ENCODE results near the gene ATAD3A.
"Not testable (repeated sequence)": the region's sequence is repeated elsewhere in the genome, so short reads cannot be mapped to it uniquely, and the experiment has no call there.

The ATAD3A gene

DNA sequence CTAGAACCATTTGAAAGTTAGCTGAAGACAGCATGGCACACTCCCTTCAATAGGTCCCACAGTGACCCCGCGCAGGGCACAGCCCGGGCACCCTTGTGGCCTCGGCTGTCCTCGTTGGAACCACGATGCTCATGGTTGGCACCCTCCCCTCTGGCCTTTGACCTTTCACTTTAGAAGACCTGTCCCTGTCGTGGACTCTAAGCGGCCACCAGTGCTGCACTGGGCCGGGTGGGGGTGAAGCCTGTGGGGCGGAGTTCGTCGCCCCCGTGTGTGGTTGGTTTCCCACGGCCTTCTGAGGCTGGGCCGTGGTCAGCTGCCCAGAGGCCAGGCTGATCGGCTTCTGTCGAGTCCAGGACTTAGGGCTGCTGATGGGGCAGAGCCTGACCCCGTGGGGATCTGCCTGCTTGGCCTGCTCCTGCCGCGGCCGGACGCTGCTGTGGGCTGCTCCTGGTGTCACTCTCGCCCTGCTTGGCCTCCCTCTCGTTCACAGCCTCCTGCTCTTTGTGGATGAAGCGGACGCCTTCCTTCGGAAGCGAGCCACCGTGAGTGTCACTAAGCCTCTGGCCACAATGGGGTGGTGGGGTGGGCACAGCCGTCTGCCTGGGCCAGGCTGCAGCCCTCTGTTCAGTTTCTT lies 12.9 kb downstream of the ATAD3A start:
- not testable (repeated sequence) for DNase-seq

DNA sequence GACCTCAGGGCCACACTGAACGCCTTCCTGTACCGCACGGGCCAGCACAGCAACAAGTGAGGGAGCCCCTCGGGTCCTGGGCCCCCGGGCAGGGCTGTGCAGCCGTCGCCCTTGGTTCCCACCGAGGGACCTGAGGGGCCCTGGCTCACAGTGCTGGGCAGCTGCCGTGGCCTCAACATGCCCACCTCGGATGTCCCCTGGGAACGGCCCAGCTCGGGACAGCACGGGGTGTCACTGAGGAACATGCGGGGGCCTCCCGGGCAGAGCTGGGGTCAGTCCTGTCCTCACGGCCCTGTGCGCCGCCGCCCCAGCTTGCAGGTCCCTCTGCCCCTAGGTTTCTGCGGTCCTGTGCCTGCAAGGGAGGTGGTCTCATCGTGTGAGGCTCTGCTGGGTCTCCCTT lies 14.5 kb downstream of the ATAD3A start:
- DNase-seq = not testable (repeated sequence)

DNA sequence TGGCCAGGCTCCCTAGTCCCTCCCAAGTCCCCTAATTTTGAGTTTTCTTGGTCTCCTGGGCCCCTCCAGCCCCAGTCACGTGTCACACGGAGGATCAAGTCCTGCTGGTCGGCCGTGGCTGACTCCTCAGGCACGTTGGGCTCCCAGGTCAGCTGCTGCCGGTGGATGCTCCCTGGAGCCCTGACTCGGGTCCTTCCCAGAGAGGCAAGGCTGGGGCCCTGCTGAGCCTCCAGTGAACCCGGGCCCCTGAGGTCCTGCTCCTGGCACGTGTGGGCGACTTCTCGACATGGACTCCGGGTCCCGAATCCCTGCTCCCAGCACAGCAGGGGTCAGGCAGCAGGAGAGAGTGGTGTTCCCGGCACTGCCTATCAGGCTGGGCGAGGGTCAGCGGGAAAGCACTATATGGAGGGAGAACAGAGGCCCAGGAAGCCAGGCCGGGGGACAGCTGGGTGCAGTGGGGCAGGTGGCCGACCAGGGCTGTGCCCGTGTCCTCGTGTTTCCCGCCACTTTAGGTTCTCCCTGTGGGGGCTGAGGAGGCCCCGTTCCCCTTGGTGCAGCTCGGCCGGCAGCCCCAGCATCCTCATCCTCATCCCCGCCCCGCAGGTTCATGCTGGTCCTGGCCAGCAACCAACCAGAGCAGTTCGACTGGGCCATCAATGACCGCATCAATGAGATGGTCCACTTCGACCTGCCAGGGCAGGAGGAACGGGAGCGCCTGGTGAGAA lies 15.3 kb downstream of the ATAD3A start:
- DNase-seq = no peak

DNA sequence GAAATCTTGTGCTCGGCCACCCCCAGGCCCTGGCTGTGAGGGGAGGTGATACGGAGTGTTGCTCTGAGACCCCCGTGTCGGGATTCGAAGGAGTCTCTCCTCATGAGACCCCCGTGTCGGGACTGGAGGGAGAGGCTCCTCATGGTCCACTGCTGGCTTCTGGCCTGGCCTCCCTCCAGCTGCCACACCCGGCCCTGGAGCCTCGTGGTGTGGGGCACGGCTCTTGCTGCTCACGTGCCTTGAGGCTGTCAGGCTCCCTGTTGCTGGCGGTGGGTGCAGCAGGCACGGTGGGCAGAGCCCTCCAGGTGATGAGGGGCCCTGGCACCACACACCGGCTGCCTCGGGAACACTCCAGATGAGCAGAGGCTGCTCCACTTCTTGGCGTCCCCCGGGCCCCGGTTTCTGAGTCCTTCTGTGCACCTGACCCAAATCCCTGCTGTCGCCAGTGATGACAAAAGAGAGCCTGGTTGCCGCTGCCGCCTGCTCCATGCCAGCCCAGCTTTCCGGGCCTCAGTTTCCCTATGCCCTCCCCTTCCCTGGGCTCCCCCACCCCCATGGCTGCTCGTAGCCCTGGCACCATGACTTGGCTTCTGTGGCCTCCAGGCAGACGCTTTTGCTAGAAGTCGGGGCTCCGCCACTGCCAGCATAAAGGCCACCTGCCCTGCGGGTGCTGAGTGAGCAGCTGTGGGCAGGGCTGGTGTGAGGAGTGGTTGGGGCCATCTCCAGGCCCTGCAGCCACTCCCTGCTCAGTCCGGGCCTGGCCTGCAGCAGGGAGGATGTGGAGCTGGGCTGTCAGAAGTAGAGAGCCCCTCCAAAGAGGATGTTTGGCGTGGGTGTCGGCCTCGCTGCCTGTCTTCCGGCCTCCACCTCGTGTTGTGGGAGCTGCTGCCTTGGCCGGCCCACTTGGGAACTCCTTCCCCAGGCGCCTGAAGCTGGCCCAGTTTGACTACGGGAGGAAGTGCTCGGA lies 16.6 kb downstream of the ATAD3A start:
- DNase-seq = no peak

DNA sequence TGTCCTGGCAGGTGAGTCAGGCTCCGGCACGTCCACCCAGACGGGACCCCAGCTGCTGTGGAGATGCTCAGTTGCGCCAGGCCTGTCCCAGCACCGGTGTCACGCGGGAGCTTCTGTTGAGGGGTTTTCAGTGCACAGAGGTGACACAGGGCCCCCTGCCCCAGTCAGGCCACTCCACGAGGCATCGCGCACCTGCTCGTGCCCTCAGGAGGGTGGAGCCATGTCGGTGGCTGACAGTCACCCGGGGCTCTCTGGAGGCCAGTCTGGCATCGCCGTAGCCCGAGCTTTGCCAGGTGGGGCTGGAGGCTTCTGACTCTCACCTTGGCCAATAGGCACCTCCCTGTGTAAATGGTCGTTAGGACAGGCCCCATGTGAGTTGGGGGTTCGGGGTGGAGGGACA lies 17.4 kb downstream of the ATAD3A start:
- DNase-seq = no peak

DNA sequence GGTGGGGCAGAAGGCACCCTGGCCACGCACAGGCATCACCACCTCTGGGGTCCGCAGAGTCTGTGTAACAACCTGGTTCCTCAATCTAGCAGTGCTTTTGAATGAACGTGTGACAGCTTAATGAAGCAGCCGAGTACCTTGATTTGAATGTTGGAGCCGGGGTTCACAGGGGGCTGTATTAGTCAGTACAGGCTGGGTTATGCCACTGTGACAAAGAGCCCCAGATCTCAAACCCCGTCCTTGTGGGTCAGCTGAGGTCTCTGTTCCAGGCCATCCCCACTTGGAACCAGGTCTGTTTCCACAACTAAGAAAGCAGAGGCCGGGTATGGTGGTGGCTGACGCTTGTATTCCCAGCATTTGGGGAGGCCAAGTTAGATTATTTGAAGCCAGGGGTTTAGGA lies 18.0 kb downstream of the ATAD3A start:
- no peak for DNase-seq

DNA sequence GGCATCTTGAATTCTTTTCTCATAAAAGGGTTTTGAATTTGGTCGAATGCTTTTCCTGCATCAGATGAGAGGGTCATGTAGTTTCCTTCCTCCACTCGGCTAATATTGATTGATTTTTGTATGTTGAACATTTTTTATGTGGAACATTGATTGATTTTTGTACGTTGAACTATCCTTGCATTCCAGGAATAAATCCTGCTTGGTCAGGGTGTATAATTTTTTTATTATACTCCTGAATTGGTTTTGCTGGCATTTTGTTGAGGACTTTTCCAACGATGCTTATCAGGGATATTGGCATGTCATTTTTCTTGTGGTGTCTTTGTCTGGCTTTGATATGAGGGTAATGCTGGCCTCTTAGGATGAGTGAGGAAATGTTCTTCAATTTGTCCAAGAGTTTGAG lies 20.0 kb downstream of the ATAD3A start:
- DNase-seq = no peak

DNA sequence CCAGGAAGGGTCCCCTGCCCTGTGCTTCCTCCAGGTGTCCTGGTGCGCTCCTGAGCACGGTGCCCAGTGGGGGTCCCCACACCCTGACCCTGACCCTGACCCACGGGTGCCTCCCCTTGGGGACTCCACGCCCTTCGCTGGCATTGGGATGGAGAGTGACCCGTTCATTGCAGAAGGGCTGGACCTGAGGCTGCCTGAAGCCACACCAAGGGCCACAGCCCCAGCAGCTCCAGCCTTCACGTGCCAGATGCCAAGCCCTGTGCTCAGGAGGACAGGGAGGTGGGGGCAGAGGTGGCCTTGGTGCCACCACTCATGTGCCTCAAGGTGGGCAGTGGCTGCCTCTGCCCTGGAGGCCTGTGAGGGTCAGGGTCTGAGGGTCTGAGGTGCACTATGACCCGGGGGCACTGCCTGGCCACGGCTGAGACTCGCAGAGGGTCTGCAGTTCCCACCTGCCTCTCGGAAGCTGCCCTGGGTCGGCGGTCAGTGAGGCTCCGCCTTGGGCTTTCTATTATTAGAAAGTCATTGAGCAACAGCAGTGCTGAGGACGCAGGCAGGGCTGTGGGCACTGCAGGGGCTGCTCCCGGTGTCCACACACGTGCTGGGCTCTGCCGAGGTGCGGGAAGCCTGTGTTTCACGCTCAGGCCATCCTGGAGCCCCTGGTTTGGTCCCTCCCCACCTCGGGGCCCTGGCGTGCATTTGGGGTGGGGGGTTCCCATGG lies 21.4 kb downstream of the ATAD3A start:
- DNase-seq = not testable (repeated sequence)

DNA sequence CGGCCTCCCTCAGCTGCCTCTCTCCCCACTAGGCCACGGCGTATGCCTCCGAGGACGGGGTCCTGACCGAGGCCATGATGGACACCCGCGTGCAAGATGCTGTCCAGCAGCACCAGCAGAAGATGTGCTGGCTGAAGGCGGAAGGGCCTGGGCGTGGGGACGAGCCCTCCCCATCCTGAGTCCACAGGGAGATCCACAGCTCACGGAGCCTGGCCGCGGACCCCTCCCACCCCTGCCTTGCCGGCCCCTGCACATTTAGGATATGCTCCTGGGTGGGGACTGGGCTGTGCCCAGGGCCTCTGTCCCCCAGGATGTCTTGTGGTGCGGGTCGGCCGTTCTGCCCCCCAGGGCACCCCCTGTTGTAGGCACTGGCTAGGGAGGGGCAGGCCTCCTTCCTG lies 21.9 kb downstream of the ATAD3A start:
- not testable (repeated sequence) for DNase-seq

DNA sequence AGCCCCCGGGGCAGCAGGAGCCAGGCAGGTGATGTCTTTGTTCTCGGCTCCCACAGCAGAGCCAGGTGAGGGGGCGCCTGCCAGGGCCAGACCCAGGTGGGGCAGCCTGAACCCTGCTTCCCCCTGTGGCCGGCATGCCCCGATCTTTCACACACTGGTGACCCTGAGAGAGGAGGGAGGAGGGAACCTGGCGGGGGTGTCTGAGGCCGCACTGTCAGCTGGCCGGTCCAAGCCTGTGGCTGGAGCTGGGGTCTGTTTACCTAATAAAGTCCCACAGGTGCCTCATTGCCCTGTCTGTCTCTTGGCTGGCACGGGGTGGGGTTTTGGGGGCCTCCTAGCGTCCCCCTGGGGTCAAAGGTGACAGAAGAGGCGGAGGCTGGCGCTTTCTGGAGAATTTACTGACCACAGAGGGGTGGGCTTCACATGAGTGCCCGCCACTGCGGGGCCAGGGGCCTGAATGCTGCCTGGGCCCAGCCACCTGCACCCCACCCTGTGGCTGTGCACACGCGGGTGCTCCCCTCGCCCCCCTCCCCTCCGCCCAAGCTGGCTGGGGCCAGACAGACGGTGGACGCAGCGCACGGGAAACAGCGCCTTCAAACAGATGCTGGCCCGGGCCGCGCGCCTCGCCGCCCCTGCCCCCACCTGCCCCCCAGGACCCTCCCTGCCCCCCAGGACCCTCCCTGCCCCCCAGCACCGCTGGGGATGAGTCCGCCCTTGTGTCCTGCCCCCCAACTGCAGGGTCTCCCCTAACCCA lies 22.6 kb downstream of the ATAD3A start:
- no peak for DNase-seq

DNA sequence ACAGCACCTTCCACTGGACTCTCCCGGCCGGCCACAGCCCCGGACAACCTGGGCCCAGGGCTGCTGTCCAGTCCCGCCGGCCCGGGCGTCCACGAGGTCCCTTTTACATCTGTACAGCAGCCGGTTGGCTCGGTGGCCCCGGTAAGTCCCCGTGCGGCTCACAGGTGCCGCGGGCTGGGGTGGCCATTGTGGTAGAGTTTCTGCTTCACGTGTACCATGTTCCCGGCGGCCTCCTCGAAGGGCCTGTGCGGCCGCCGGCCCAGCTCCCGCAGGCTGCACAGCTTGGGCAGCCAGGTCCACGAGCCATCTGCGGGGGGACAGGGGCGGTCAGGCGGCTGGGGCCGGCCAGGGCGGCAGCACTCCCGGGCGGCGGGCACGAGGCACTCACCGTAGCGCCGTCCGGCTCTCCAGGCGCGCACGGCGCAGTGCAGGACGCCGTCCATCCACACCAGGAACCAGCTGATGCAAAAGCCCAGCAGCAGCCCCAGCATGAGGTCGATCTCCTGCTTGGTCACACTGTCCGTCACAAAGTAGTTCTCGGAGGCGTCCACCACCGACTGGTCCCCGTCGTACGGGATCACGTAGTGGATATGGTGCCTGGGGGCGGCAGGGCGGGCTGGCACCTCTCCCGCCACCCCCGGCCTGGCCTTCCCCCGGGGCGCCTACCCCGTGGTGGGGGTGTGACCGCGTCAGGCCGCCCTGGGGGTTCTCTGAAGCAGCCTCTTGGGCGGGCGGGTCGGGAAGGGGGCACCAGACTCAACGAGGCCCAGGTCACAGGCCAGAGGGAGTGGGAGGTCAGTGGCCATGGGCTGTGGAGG lies 23.4 kb downstream of the ATAD3A start:
- DNase-seq = no peak

DNA sequence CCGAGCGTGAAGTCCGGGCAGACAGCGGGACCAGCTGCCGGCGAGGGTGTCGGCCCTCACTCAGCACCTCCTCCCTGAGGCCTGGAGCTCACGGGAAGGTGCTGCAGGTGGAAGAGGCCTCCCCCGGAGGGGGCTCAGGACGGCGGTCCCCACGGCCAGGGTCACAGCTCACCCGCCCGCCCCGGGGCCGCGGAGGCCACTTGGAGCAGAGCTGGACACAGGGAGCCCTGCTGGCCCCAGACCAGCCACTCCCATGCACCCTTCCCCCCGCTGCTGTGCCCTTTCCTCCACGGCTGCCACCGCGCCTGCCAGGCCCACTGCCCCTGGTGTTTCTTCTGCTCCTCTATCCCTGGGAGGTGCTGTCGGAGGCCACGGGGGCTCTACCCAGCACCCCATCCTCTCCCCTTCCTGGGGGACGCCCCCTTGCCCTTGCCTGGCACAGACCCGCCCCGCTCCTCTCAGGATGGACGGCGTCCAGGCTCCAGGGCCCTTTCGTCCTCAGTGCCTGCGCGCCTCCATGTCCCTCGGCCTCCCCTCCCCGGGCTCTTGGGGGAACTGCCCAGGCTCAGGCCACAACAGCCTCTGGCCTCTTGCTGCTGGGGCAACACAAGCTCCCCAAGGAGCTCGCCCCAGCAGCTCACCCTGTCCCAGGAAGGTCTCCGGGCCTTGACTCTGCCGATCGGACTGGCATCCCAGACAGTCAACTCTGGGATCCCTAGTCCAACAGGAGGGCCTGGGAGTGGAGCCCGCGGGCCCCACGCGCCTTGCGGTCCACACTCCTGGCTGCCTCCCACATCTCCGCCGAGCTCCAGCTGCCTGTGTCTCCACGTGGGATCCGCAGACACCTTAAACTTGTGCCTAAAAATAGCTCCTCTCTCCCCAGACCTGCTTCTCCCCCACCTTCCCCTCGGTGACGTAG lies 24.3 kb downstream of the ATAD3A start:
- DNase-seq = no peak

DNA sequence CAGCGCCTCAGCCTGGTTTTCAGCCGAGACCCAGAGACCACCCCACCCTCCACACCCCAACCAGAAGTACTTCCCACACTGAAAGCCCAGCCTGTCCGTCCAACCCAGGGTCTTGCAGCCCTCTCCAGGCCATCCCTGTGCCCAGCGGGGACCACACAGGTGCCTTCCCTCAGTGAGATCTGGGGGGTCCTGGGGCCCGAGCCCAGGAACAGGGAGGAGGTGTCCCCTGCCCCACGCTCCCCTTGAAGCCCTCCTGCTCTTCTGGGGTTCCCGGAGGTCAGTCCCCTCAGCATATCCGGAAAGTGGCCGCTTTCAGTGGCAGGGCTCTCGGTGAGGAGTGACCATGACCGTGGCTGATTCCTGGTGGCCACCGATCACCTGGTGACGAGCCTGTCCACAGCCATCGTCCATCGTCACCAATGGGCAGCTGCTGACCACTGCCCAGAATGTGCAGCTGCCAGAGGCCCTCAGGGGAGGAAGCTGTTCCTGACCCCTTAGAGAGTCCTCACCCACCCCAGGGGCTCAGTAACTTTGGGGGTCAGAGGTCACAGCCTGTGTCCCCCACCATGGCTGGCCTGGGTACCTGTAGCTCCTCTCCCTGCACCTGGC lies 25.1 kb downstream of the ATAD3A start:
- no peak for DNase-seq

DNA sequence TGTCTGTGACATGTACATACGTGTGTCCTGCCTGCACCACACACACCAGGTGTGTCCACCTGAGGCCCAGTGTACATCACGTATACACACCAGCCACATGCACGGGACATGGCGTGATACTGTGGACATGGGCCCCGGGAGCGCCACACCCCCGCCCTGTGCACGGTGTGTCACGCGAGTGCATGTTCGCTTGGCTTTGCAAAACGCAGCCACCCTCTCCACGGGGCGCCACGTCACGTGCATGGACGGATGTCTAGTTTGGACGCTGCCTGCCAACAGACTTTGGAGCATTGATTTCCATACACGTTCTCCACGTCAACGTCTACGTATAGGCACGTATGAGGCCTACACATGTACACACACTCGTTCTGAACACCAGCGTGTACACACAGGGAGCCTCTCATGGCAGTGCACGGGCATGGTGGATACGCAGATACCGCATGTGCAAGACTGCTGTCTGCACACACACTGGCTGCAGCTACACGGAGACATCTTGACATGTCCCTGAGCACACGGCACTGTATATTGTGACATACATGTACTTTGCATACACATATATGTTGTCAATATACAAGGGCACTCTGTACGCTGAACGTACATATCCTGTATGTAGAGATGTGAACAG lies 25.8 kb downstream of the ATAD3A start:
- DNase-seq = no peak

DNA sequence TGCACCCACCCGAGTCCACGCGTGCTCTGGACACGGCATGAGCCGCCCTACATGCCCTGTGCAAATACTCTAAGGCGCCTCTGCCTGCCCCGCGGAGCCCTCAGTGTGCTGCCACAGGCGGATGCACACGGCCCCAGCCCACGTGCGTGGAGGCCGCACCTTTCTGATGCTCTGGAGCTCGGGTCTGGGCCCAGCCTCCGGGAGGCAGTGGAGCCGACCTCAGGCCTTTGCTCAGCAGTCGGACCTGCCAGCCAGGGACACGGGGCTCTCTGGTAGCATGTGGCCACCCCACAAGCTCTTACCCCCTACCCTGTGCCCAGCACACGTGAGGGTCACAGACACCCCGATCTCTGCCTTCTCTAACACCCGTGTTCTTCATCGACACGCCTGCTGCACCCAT lies 26.4 kb downstream of the ATAD3A start:
- no peak for DNase-seq

DNA sequence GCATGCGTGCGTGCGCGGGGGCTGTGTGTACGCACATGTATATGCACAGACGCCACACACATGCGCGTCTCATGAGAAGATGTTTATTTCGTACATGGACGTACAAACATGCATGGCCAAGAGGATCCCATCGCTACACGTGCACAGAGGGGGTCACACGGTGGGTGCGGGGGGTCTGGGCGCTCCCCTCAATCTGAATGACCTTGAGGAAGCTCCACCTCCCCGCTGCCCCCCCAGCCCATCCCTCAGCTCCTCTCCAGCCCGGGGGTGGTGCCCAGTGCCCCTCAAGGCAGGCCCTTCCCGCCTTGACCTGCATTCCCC lies 27.0 kb downstream of the ATAD3A start:
- no peak for DNase-seq

DNA sequence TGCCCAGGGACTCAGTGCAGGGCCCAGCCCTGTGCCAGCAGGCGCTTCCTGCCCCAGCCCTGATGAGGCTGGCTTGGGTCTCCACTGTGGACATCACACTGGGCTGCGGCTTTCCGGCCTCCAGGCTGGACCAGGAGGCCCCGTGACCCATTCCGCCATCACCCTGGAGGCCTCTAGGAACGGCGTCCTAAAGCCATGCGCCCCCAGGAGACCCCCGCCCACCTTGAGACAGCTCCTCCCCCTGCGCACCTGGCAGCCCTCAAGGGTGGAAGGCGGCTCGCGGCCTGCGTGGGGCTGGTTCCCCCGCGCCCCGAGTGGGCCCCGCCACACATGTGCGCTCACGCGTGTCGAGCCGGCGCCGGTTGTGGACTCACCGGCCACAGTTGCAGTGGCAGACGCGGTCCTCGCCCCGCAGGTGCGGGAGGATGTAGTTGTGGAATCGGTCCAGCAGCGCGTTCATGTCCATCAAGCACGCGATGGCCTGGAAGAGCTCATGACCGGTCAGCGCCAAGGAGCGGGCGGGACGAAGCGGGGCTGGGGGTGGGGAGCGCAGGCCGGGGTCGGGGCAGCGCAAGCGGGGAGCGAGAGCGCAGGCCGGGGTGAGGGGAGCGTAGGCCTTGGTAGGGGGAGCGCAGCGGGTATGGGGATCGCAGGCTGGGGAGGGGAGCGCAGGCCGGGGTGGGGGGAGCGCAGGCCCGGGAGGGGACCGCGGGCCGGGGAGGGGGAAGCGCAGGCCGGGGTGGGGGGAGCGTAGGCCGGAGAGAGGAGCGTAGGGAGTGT lies 27.5 kb downstream of the ATAD3A start:
- DNase-seq = no peak

DNA sequence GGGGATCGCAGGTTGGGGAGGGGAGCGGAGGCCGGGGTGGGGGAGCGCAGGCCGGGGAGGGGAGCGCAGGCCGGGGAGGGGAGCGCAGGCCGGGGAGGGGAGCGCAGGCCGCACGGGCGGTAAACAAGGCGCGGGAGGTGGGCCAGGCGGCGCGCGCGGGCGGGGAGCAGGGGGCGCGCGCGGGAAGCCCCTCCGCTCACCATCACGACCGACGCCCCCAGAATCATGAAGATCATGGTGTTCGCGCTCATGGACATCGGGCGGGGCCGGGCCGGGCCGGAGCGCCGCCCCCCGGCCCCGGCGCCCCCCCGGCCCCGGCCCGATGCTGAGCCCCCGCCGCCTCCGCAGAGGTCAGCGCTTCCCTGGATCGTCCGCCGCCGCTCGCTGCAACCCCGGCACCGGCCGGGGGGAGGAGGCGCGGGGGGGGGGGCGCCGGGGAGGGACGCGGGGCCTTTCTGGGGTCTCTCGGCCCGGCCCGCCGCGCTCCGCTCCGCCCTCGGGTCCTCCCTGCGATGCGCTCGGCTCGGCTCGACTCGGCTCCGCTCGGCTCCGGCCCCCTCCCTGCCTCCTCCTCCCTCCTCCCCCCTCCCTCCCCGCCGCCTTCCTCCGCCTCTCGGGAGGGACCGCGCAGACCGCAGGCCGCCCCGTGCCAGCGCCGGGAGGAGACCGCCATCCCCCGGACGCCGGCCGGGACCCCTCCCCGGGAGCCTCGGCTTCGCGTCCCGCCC lies 28.3 kb downstream of the ATAD3A start, which contains the start of gene TMEM240:
Gene TMEM240, minus strand, starts transcription at position 535 of the 728 bp plus-strand sequence. Its CDS starts 278 bp downstream, at position 257.
- DNase-seq = peak; percentile 55
